HCT116 (cell line): ENCODE measurements around the gene PHACTR1. TPM values are rescaled to one million over a fixed set of nuclear protein-coding genes. Genes with fewer than 3 reads are reported as not detected.

Source experiments
- ATAC-seq: fragments of 200-7000 bp; cut with Tn5 transposase; 2 replicates; pipeline ENCODE4 v1.9.1; 2020; ENCODE audit warnings: mild to moderate bottlenecking, moderate library complexity
- BruUV-seq: library from RNA; stranded (reverse); fragments of 400-500 nt; replicated peaks from 2 replicates; lab custom pipeline; 2021; lab: Mats Ljungman, UMichigan
- CTCF ChIA-PET: fragments of 300-600 bp; sonication (Branson Sonifier 250); formaldehyde crosslinking; loops from one replicate; lab custom pipeline; 2021; ENCODE audit warnings: antibody characterized with exemption; lab: Charles Lee
- POLR2A ChIA-PET: fragments of 300-600, 350-600 bp; sonication (Branson Sonifier 250); formaldehyde crosslinking; loops from one replicate; lab custom pipeline; 2021; ENCODE audit warnings: antibody characterized with exemption; lab: Charles Lee
- RAD21 ChIA-PET, 2 experiments: fragments of 300-600 bp; sonication (Branson Sonifier 250); formaldehyde crosslinking; loops; one replicate each; lab custom pipeline; 2023; ENCODE audit warnings: low total read pairs in 2 of 2; ENCODE audit not compliant: uncharacterized antibody in 2 of 2, unreplicated experiment in 2 of 2, low non-redundant PET in 1 of 2; lab: Charles Lee
- DNase-seq: peaks from one replicate; pipeline ENCODE4 v3.0.0-alpha.2; 2010; ENCODE audit warnings: low read depth, low spot score
- H2AFZ ChIP-seq: fragments of 200-600 bp; shearing (Covaris generic), sonication (generic); 2 replicates; pipeline ENCODE4 v1.6.1; 2017; ENCODE audit warnings: low read depth, mixed run types, mixed read lengths, antibody characterized with exemption, low read length; ENCODE audit not compliant: poor library complexity, severe bottlenecking
- H3K27ac ChIP-seq: 2 replicates; pipeline ENCODE4 v1.5.1; 2012; ENCODE audit warnings: low read depth, low read length
- H3K27me3 ChIP-seq: fragments of 200-600 bp; sonication (generic); 2 replicates; pipeline ENCODE4 v1.6.1; 2016; ENCODE audit warnings: mixed run types, low read length, mixed read lengths; ENCODE audit not compliant: insufficient read depth
- H3K36me3 ChIP-seq, 2 experiments: fragments of 200-500 bp in 1 of 2; fragments of 200-600 bp in 1 of 2; sonication (Bioruptor generic) in 1 of 2; sonication (generic) in 1 of 2; 2 replicates each; pipeline versions ENCODE4 v1.5.1 to v1.6.1; 2014 to 2016; ENCODE audit warnings: low read length in 2 of 2, inconsistent platforms in 1 of 2, mixed read lengths in 1 of 2, mixed run types in 1 of 2; ENCODE audit not compliant: insufficient read depth in 2 of 2, control insufficient read depth in 1 of 2
- H3K4me1 ChIP-seq, 2 experiments: fragments of 200-600 bp in 1 of 2; sonication (generic) in 1 of 2; 2 replicates each; pipeline versions ENCODE4 v1.5.1 to v1.6.1; 2012 to 2017; ENCODE audit warnings: low read length in 2 of 2, inconsistent platforms in 1 of 2, mild to moderate bottlenecking in 1 of 2, mixed read lengths in 1 of 2, mixed run types in 1 of 2, moderate library complexity in 1 of 2; ENCODE audit not compliant: insufficient read depth in 2 of 2, control insufficient read depth in 1 of 2
- H3K4me2 ChIP-seq: fragments of 200-600 bp; sonication (generic); 2 replicates; pipeline ENCODE4 v1.6.1; 2017; ENCODE audit warnings: mixed run types, low read length, mixed read lengths
- H3K4me3 ChIP-seq, 2 experiments: fragments of 200-600 bp in 1 of 2; sonication (generic) in 1 of 2; replicated peaks in 1 of 2; 2 replicates each; pipeline ENCODE4 v1.5.1; 2011 to 2016; ENCODE audit warnings: low read length in 2 of 2, control low read depth in 1 of 2, low read depth in 1 of 2, mild to moderate bottlenecking in 1 of 2, mixed read lengths in 1 of 2, mixed run types in 1 of 2
- H3K79me2 ChIP-seq: fragments of 200-600 bp; sonication (generic); 2 replicates; pipeline ENCODE4 v1.6.1; 2017; ENCODE audit warnings: mild to moderate bottlenecking, mixed run types, low read length, moderate library complexity, mixed read lengths; ENCODE audit not compliant: insufficient read depth
- H3K9ac ChIP-seq: fragments of 200-600 bp; sonication (generic); 2 replicates; pipeline ENCODE4 v1.6.1; 2016; ENCODE audit warnings: low read length, mixed read lengths
- H3K9me2 ChIP-seq: fragments of 200-600 bp; sonication (generic), shearing (Covaris generic); 2 replicates; pipeline ENCODE4 v1.6.1; 2017; ENCODE audit warnings: mixed run types, mild to moderate bottlenecking, moderate library complexity; ENCODE audit not compliant: insufficient read depth
- H3K9me3 ChIP-seq, 2 experiments: fragments of 200-500 bp in 1 of 2; fragments of 200-600 bp in 1 of 2; sonication (Bioruptor generic) in 1 of 2; sonication (generic) in 1 of 2; 2 replicates each; pipeline ENCODE4 v1.6.1; 2014 to 2017; ENCODE audit warnings: low read length in 2 of 2, mixed read lengths in 2 of 2, inconsistent platforms in 1 of 2, low read depth in 1 of 2, mild to moderate bottlenecking in 1 of 2, mixed run types in 1 of 2, moderate library complexity in 1 of 2; ENCODE audit not compliant: control insufficient read depth in 1 of 2, insufficient read depth in 1 of 2
- H4K20me1 ChIP-seq: fragments of 200-600 bp; sonication (generic), shearing (Covaris generic); 2 replicates; pipeline ENCODE4 v1.6.1; 2017; ENCODE audit warnings: mixed run types, mild to moderate bottlenecking, moderate library complexity; ENCODE audit not compliant: insufficient read depth
- CEBPB ChIP-seq: IDR thresholded peaks from 2 replicates; pipeline ENCODE4 v1.6.1; 2012; ENCODE audit warnings: low read depth
- CTCF ChIP-seq, 3 experiments: fragments of 200-600 bp in 1 of 3; sonication (generic) in 1 of 3; IDR thresholded peaks in 2 of 3; conservative IDR thresholded peaks in 1 of 3; 2 replicates each; pipeline ENCODE4 v1.5.1; 2012 to 2017; ENCODE audit warnings: low read depth in 2 of 3, low read length in 2 of 3, antibody characterized with exemption in 1 of 3, borderline replicate concordance in 1 of 3, control low read depth in 1 of 3, mild to moderate bottlenecking in 1 of 3, mixed read lengths in 1 of 3, mixed run types in 1 of 3, moderate library complexity in 1 of 3; ENCODE audit not compliant: insufficient read depth in 1 of 3
- EGR1 ChIP-seq: IDR thresholded peaks from 2 replicates; pipeline ENCODE4 v1.6.1; 2012; ENCODE audit warnings: low read depth
- EZH2 ChIP-seq: fragments of 200-600 bp; sonication (generic); IDR thresholded peaks from 2 replicates; pipeline ENCODE4 v1.6.1; 2017; ENCODE audit warnings: antibody characterized with exemption, mixed run types
- FOSL1 ChIP-seq: IDR thresholded peaks from 2 replicates; pipeline ENCODE4 v1.6.1; 2012; ENCODE audit warnings: low read depth
- JUND ChIP-seq: IDR thresholded peaks from 2 replicates; pipeline ENCODE4 v1.6.1; 2012
- MAX ChIP-seq: IDR thresholded peaks from 2 replicates; pipeline ENCODE4 v1.6.1; 2012
- POLR2A ChIP-seq: IDR thresholded peaks from 2 replicates; pipeline ENCODE4 v1.7.0; 2011; ENCODE audit warnings: borderline replicate concordance; ENCODE audit not compliant: insufficient read depth, insufficient read length; ENCODE audit errors: extremely low read depth
- POLR2AphosphoS5 ChIP-seq: IDR thresholded peaks from 2 replicates; pipeline ENCODE4 v1.6.1; 2011; ENCODE audit warnings: mild to moderate bottlenecking, low read depth, low read length, moderate library complexity
- RAD21 ChIP-seq: IDR thresholded peaks from 2 replicates; pipeline ENCODE4 v1.6.1; 2012; ENCODE audit warnings: low read depth, mild to moderate bottlenecking
- REST ChIP-seq: IDR thresholded peaks from 2 replicates; pipeline ENCODE4 v1.6.1; 2012; ENCODE audit warnings: low read depth
- SRF ChIP-seq: IDR thresholded peaks from 2 replicates; pipeline ENCODE4 v1.6.1; 2012; ENCODE audit warnings: low read depth
- TCF7L2 ChIP-seq: IDR thresholded peaks from 2 replicates; pipeline ENCODE4 v1.7.0; 2011; ENCODE audit warnings: borderline replicate concordance, inconsistent platforms; ENCODE audit not compliant: insufficient read depth, insufficient read length; ENCODE audit errors: extremely low read depth
- YY1 ChIP-seq: IDR thresholded peaks from 2 replicates; pipeline ENCODE4 v1.6.1; 2011; ENCODE audit warnings: low read length, low read depth, moderate library complexity, mild to moderate bottlenecking; ENCODE audit not compliant: insufficient replicate concordance; ENCODE audit errors: extremely low read depth
- ZBTB33 ChIP-seq: IDR thresholded peaks from 2 replicates; pipeline ENCODE4 v1.6.1; 2011; ENCODE audit warnings: mild to moderate bottlenecking, low read length, moderate library complexity; ENCODE audit not compliant: insufficient replicate concordance; ENCODE audit errors: extremely low read depth
- ZFX ChIP-seq: fragments of 450-650 bp; IDR thresholded peaks from 2 replicates; pipeline ENCODE4 v1.6.1; 2017
- intact Hi-C: fragments of 100-400 bp; cut with micrococcal nuclease; formaldehyde crosslinking; loops from 2 replicates; pipeline ENCODE4 v1.10.0; 2022
- total RNA-seq: library from RNA; stranded (reverse); gene quantifications from one replicate; pipeline ENCODE4 v1.2.1, GENCODE V29; 2021; ENCODE audit not compliant: unreplicated experiment

PHACTR1 gene
- total RNA-seq, 1 experiment from 2014 or later = 0.17 TPM

- Histone ChIP-seq H3K4me2 (no peak overlapping the region), H3K27me3 (peaks cover 36% of the 10 kb centered on the region), H2AFZ (no peak overlapping the region), H3K9me2 (no peaks in the 10 kb centered on the region), H3K27ac (no peak overlapping the region), H3K9me3 (no peaks in the 10 kb centered on the region), H3K4me1 (no peaks in the 10 kb centered on the region), H3K36me3 (no peaks in the 10 kb centered on the region), H3K4me3 (no peak overlapping the region), H3K79me2 (no peaks in the 10 kb centered on the region), H3K9ac (no peak overlapping the region), H4K20me1 (0 out of 2 replicates have a peak, but pooled peaks cover 4% of the 10 kb centered on the region)
- ChIA-PET POLR2A (no interaction called here), RAD21 (no interaction called here), CTCF (no interaction called here)
- no peak for TF ChIP-seq ZBTB33
- TF ChIP-seq CEBPB = no peak
- TF ChIP-seq TCF7L2 = no peak
- TF ChIP-seq REST = no peak
- TF ChIP-seq JUND = no peak
- no peak for TF ChIP-seq POLR2AphosphoS5
- TF ChIP-seq ZFX = no peak
- no peak for TF ChIP-seq MAX
- TF ChIP-seq SRF = no peak
- no peak for TF ChIP-seq POLR2A
- TF ChIP-seq EGR1 = no peak
- TF ChIP-seq FOSL1 = no peak
- no peak for TF ChIP-seq EZH2
- no peak for TF ChIP-seq CTCF (IDR thresholded peaks at IDR 0.05 in 2 of 3, conservative IDR thresholded peaks at IDR 0.05 in 1 of 3; ENCODE audit: borderline replicate concordance in 1 of 3, insufficient read depth in 1 of 3, low read depth in 2 of 3, low read length in 2 of 3)
- TF ChIP-seq RAD21 = no peak
- TF ChIP-seq YY1 = no peak
- BruUV-seq = no TSS peak
- no peak for ATAC-seq
- intact Hi-C loops = no loop called here
- DNase-seq = no peak
Observed at GRCh38 chr6:13009461-13009860, 292.9 kb downstream of the PHACTR1 start.
